GM19035 (cell line): Measurements from ENCODE around the gene LRRC8B.

Experiments
- ATAC-seq: cut with Tn5 transposase; IDR thresholded peaks from one replicate; pipeline ENCODE4 v1.9.1; 2021; ENCODE audit not compliant: unreplicated experiment

LRRC8B gene

DNA sequence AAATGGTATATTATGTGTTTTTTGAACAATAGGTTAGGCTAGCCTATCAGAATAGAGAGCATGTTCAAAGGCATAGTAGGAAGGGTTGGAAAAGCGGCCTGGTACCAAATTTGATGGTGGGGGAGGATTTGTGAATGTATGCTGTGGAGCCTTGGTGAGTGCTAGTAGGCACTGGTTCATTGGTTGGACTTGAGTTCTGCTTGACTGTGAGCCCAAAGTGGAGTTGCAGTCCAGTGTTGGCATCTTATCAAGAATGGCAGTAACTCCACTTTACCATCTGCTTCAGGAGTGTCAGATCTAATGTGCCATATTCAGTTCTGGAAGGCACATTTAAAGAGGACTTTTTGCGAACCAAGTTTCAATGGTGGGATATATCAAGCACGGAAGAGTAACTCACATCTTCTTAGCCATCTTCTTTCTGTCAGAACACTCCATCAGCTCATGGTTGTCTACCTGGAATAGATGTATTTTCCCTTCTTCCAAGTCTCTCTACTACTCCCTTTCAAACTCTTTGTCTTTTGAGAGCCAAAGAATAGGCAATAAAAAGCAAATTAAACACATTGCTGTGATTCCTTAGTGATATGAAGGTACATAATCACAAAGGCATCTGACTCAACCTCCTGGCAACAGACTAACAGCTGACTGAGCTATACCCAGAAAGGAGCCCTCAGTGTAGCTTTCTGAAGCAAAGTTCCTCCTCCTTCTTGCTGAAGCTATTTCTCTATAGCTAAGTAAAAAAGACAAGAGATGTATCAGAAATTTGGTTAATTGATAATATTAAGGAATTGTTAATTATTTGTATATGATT is 21.7 kb downstream of the LRRC8B start:
- ATAC-seq: no peak

DNA sequence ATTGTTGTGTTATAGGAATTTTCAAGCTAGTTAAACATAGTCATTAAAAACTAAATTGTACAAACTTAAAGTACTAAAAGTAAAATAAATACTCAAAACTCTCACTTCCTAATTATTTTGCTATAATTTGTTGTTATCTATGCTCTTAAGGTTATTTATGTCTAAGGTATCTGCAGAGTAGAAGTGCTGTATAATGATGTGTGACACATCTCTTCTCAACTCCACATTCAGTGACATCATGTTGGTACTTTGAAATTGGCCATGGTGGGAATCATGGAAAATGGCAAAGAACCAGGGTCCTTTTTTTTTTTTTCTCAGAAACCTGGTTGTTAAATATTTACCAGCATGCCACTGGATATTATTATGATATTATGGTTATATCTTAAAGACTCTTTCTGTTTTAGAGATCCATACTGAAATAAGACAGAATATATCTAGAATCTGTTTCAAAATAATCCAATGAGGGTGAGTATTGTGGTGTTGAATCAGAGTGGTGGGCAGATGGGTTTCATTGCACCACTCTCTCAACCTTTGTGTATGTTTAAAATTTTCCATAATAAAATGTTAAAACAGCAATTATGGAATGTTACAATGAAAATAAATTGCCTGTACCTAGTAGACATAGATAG is 22.4 kb downstream of the LRRC8B start:
- ATAC-seq: no peak

GRCh38 chr1:89547563-89548116 is 23.0 kb downstream of the LRRC8B start:
- ATAC-seq: no peak

DNA sequence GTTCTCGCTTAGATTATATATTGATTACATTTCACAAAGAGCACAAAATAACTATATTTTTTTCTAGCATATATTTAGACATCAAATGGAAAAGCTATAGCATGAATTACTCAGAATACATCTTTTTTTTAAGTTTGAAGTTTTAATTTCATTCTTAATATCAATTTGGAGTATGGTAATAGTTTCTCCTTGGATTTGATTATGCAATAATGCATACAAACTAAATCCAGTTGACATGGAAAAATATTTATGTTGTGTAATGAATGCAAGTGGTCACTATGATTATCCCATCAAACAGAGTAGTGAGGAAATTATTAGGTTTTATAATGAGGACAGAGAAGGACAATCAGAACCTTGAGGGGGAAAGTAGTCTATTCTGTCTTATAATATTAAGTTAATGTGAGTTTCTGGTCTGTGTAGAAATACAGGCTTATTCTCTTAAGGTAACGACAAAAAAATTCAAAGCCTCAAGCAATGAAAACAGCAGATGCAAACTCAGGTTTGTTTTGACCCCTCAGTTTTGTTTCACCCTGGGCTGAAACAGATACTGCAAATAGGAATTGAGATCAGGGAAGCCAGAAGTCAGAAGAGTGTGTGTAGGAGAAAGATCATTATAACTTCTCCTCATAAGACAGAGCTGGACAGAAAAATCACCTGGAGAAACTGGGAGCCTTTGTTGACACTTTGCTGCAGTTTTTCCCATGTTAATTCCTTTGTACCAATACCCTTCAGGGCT is 23.7 kb downstream of the LRRC8B start:
- no peak for ATAC-seq

DNA sequence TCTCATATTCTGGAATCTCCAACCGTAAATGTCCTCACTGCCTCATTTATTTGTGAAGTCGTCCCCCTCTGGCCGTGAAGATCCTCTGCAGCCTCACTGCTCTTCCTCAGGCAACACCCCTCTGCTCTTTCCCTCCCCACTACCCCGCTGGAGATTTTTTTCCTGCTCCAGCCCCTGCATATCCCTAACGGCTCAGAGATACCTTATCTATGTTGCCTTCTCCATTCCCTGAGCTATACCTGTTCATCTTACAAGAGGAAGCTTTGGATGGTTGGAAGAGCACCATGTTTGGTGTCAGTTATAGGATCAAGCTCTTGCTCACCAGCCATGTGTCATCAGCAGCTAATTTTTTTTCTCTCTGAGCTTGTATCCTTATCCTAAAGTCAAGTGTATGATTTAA is 26.4 kb downstream of the LRRC8B start:
- ATAC-seq: no peak

- peak; percentile 78 for ATAC-seq
Measured at GRCh38 chr1:89552471-89553081, 27.9 kb downstream of the LRRC8B start.

- ATAC-seq: no peak
Measured at GRCh38 chr1:89553157-89553556, 28.5 kb downstream of the LRRC8B start.

DNA sequence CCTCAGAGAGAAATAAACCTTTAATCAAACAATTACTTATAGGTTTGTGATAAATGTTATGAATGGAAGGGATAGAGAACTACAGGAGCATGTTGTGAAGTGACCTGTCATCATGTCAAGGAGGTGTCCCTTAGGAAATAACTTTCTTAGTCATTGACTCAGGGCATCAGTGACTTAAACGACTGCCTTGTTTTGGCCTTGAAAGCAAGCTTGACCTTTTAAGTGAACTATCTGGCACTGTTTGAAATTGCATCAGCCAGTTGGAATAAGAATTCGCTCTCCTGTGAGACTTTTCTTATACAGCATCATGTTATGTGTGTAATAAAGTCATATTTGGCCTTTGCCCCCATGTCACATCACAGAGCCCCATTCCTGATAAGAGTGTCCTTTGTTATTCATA is 30.9 kb downstream of the LRRC8B start:
- no peak for ATAC-seq

- no peak for ATAC-seq
Measured at GRCh38 chr1:89556726-89557444, 32.3 kb downstream of the LRRC8B start.

- no peak for ATAC-seq
Measured at GRCh38 chr1:89557445-89557825, 32.8 kb downstream of the LRRC8B start.

DNA sequence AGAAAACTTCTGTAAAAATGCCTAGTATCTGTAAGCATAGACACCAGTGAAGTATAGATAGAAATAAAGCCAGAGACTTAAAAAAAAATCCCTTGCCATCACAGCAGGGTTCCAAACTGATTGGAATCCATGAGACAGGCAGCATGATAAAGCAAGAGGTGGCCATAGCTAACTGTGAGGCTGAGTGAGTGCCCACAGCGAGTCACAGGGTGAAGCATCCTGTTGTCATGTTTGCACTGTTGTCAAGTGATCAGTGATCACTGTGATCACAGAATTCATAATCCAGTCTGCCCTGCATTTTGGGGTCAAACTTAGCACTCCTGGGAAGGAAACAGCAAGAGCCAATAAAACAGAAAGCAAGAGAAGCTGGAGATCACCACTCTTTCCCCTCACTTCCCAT is 33.3 kb downstream of the LRRC8B start:
- no peak for ATAC-seq

DNA sequence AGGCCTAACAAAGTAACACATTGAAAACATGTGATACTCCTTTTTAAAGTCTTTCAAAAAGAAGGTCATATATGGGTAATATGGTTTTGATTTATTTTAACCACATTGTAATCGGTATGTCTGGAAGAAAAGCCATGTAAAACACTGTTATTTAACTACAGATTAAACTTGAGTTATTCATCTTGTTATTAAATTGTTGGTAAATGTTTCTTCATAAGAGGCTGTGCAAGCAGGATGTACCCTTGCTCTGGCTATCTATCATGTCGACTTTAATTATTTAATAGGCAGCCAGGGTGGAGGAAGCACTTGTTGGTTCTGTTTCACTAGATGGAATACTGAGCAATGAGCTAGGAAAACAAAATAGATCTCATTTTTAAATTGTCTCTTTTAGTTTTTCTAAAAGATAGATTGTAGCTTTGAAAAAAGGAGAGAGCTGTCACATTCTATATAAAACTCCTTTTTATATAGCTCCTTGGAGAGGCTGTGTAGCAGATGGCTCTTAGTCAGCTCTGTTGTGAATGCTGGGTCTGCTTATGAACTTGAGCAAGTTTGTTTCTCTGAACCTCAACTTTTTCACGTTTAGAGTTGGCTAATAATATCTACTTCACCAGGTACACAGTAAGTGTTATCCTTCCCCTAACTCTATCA is 39.5 kb downstream of the LRRC8B start:
- no peak for ATAC-seq

DNA sequence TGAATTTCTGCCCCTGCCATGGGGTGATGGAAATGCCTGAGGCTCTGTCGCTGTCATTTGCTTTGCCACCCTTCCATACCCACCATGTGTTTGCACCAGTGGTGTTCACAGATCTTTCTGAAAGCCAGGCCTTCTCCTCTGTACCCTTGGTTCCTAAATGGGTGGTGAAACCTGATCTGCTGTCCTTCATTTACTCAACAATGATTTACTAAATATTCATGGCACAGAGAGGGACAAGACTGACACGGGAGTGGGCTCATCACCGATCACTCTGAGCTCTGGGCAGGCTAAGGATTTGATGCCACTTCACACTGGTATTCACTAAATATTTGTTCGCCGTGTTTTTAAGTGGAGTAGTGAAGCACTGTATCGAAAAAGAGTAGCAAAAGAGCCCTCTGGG is 40.9 kb downstream of the LRRC8B start:
- no peak for ATAC-seq

- no peak for ATAC-seq
Measured at GRCh38 chr1:89566761-89567174, 42.1 kb downstream of the LRRC8B start.

DNA sequence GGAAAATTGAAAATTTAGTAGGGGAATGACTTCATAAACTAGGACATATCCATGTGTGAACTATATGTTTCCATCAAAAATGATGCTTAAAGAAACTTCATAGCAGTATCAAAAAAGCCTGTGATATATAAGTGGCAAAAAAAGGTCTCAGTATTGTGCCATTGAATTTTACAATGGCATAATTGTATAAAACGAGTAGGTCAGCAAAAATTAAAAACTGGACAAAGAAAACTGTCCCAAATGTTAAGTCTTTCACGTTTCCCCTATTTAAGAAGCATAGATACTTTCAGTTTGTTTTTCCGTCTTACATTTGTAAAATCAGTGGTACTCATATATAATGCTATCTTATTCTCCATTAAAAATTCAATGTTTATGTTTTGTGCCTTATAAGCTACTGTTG is 43.2 kb downstream of the LRRC8B start:
- ATAC-seq: no peak

DNA sequence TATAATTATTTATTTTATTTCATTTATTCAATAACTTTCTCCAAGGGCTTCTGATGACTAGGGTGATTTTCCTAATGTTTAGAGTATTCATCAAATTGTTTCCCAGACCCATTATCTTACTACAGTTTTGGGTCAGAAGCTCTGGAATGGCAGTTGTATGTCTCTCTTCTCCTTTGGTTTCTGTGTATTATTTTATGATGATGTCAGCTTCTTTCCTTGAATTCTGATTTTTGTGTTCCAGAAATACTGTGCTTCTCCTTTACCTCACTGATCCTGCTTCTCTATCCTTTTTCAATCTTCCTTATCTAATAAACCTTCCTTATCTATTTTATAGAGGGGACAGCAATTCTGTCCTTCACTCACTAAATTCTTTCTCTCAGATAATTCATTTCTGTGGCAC is 48.8 kb downstream of the LRRC8B start:
- no peak for ATAC-seq

GRCh38 chr1:89574621-89575020 is 50.0 kb downstream of the LRRC8B start:
- no peak for ATAC-seq

DNA sequence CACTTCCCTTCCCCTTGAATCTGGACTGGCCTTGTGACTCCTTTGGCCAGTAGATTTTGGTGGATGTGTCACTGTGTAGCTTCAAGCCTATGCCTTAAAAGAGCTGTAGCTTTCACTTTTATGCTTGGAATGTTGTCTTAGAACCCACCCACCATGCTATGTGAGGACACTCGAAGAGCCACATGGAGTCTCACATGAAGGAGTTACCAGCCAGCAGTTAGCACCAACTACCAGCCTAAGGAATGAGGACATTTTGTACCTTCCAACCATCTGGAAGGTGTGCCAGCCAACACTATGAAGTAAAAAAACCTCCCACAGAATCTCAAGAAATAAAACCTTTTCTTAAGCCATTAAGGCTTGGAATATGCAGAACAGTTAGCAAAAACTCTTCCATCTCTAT is 50.6 kb downstream of the LRRC8B start:
- ATAC-seq: no peak

DNA sequence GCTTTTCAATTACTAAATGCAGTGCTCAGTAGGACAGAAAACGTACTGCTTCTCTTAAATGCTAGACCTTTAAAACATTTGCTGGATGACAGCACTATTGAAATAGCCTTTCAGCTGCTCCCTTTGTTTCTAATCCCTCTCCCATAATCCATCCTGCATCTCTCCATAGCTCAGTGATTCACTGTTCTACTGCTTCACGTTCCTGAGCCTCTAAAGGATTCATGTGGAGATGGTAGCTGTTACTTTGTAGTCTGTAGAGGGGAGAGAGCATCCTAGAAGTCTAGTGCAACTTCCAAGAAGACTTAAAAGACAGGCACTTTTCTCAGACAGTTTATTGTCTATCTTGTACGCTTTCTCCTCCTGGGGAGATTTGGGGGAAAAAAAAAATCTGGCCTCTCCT is 51.4 kb downstream of the LRRC8B start:
- ATAC-seq: no peak

DNA sequence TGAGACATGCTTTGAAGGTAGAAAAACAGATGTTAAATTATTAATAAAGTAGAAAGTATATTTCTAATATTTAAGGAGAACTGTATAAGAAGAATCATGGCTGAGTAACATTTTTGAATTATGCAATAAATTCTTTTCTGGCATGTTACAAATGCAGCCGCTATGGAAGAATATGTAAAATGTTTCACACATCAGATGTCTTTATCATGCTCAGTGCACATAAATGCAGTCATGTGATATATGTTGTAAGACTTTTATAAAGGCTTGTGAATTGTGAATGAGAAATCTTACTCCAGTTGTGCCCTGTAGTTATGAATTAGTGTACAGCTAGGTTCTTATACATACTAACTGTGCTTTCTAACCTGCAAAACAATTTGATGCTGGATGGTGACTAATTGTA is 53.5 kb downstream of the LRRC8B start:
- ATAC-seq: no peak
